Placental pericyte (primary cell): ENCODE results near the gene ATG9A. TPM values are rescaled to one million over a fixed set of nuclear protein-coding genes. Genes with fewer than 3 reads are reported as not detected.

Experiments
- total RNA-seq: library from RNA; depleted of rRNA; stranded (reverse); fragments of >200 nt; gene quantifications from 2 replicates; pipeline ENCODE4 v1.2.3, GENCODE V29; 2012

ATG9A gene
- total RNA-seq: 56.9 and 74.0 TPM in 2 replicates

GRCh38 chr2:219229305-219230058, at the start of gene ATG9A, which contains the start of gene ANKZF1:
Gene ATG9A (minus strand): TSS chr2:219229636. CDS start chr2:219228024, 1,612 bp downstream.
Gene ANKZF1 (plus strand): TSS chr2:219229806. CDS start chr2:219230258, 452 bp downstream.

GRCh38 chr2:219253753-219254589, 24.5 kb upstream of the ATG9A start, which contains the start of gene TUBA4A:
Gene TUBA4A (minus strand): TSS chr2:219253918. CDS start chr2:219253858, 60 bp downstream.

GRCh38 chr2:219252900-219253752, 23.7 kb upstream of the ATG9A start, which contains the start of gene TUBA4B:
Gene TUBA4B (plus strand): TSS chr2:219253243. CDS start chr2:219253408, 165 bp downstream.

GRCh38 chr2:219245148-219245898, 15.9 kb upstream of the ATG9A start, which contains the start of the genes GLB1L and STK16:
Gene GLB1L (minus strand): TSS chr2:219245444. CDS start chr2:219243573, 1,871 bp downstream.
Gene STK16 (plus strand): TSS chr2:219245479. CDS start chr2:219246000, 521 bp downstream.

GRCh38 chr2:219218732-219219701, 10.4 kb downstream of the ATG9A start, which contains the start of gene ABCB6:
Gene ABCB6 (minus strand): TSS chr2:219218958. CDS start chr2:219218673, 285 bp downstream.

GRCh38 chr2:219206328-219207133, 22.9 kb downstream of the ATG9A start, which contains the start of gene ZFAND2B:
Gene ZFAND2B (plus strand): TSS chr2:219206782. CDS start chr2:219206988, 206 bp downstream.

GRCh38 chr2:219177552-219178376, 51.7 kb downstream of the ATG9A start, which contains the start of gene RETREG2:
Gene RETREG2 (plus strand): TSS chr2:219178275. CDS start chr2:219178353, 78 bp downstream.

GRCh38 chr2:219176818-219177551, 52.5 kb downstream of the ATG9A start, which contains the start of gene CNPPD1:
Gene CNPPD1 (minus strand): TSS chr2:219176925. CDS start chr2:219176828, 97 bp downstream.

GRCh38 chr2:219169930-219170654, 59.3 kb downstream of the ATG9A start, which contains the start of gene SLC23A3:
Gene SLC23A3 (minus strand): TSS chr2:219170029. CDS start chr2:219169984, 45 bp downstream.

Other genes with a start within 250 kb of the ATG9A start
- gene FEV, start 244.5 kb downstream of the ATG9A start, total RNA-seq: not detected in 2 replicates
- gene CRYBA2, start 236.2 kb downstream of the ATG9A start, total RNA-seq: not detected in 2 replicates
- not detected in 2 replicates for gene CFAP65, start 188.1 kb downstream of the ATG9A start, total RNA-seq
- gene IHH, start 168.7 kb downstream of the ATG9A start, total RNA-seq: under 0.01 TPM in 1 of 2 replicates, not detected in the other
- gene NHEJ1, start 68.8 kb downstream of the ATG9A start, total RNA-seq: 18.6 and 18.9 TPM in 2 replicates
- 0.57 and 1.1 TPM in 2 replicates for gene SLC23A3, start 59.6 kb downstream of the ATG9A start, total RNA-seq
- 20.9 and 36.8 TPM in 2 replicates for gene CNPPD1, start 52.7 kb downstream of the ATG9A start, total RNA-seq
- gene RETREG2, start 51.4 kb downstream of the ATG9A start, total RNA-seq: 74.7 and 81.0 TPM in 2 replicates
- 20.8 and 32.2 TPM in 2 replicates for gene ZFAND2B, start 22.9 kb downstream of the ATG9A start, total RNA-seq
- gene ABCB6, start 10.7 kb downstream of the ATG9A start, total RNA-seq: 22.3 and 24.8 TPM in 2 replicates
- gene ANKZF1, start 170 bp upstream of the ATG9A start, total RNA-seq: 19.2 and 23.9 TPM in 2 replicates
- gene GLB1L, start 15.8 kb upstream of the ATG9A start, total RNA-seq: 15.2 and 23.4 TPM in 2 replicates
- 37.4 and 59.1 TPM in 2 replicates for gene STK16, start 15.8 kb upstream of the ATG9A start, total RNA-seq
- not detected in 2 replicates for gene TUBA4B, start 23.6 kb upstream of the ATG9A start, total RNA-seq
- 7.0 and 31.6 TPM in 2 replicates for gene TUBA4A, start 24.3 kb upstream of the ATG9A start, total RNA-seq
- gene DNAJB2, start 49.7 kb upstream of the ATG9A start, total RNA-seq: 27.8 and 39.0 TPM in 2 replicates
- gene PTPRN, start 79.8 kb upstream of the ATG9A start, total RNA-seq: 0.88 and 7.9 TPM in 2 replicates
- not detected in 2 replicates for gene RESP18, start 103.1 kb upstream of the ATG9A start, total RNA-seq
- 64.0 and 76.8 TPM in 2 replicates for gene DNPEP, start 158.3 kb upstream of the ATG9A start, total RNA-seq
- gene DES, start 188.7 kb upstream of the ATG9A start, total RNA-seq: 0.29 and 7.2 TPM in 2 replicates
- gene SPEG, start 205.2 kb upstream of the ATG9A start, total RNA-seq: 9.9 and 21.7 TPM in 2 replicates